HL-60 (cell line): ENCODE measurements around the gene AOPEP.

Source experiments
- DNase-seq, 2 experiments: peaks; one replicate each; pipeline ENCODE4 v3.0.0-alpha.2; 2010 to 2020; ENCODE audit warnings: low read depth in 1 of 2, low spot score in 1 of 2
- H3K27ac ChIP-seq: fragments of 250-450 bp; sonication (Bioruptor Pico); replicated peaks from 2 replicates; pipeline ENCODE4 v1.5.1; 2020; ENCODE audit warnings: mild to moderate bottlenecking, moderate library complexity
- H3K27me3 ChIP-seq: fragments of 250-450 bp; sonication (Bioruptor Pico); 2 replicates; pipeline ENCODE4 v1.5.1; 2021; ENCODE audit warnings: mild to moderate bottlenecking, moderate library complexity; ENCODE audit not compliant: insufficient read depth, poor library complexity, severe bottlenecking
- H3K4me3 ChIP-seq: replicated peaks from 2 replicates; pipeline ENCODE4 v1.5.1; 2011; ENCODE audit warnings: mild to moderate bottlenecking, control low read depth, low read length; ENCODE audit not compliant: insufficient read depth
- GABPA ChIP-seq: IDR thresholded peaks from 2 replicates; pipeline ENCODE4 v1.6.1; 2012; ENCODE audit warnings: low read depth
- POLR2AphosphoS5 ChIP-seq: IDR thresholded peaks from 2 replicates; pipeline ENCODE4 v1.6.1; 2012; ENCODE audit warnings: low read depth
- SPI1 ChIP-seq: IDR thresholded peaks from 2 replicates; pipeline ENCODE4 v1.6.1; 2012; ENCODE audit warnings: low read depth, mild to moderate bottlenecking, borderline replicate concordance
- TF ChIP-seq, protein P1 (sequence below): IDR thresholded peaks from 2 replicates; pipeline ENCODE4 v1.6.1; 2012; ENCODE audit warnings: low read depth; ENCODE audit not compliant: insufficient replicate concordance
- TF ChIP-seq, protein P2 (sequence below): IDR thresholded peaks from one replicate; pipeline ENCODE4 v1.5.1; 2011; ENCODE audit warnings: low read length, control low read depth, inconsistent platforms; ENCODE audit not compliant: insufficient read depth

Gene AOPEP

DNA sequence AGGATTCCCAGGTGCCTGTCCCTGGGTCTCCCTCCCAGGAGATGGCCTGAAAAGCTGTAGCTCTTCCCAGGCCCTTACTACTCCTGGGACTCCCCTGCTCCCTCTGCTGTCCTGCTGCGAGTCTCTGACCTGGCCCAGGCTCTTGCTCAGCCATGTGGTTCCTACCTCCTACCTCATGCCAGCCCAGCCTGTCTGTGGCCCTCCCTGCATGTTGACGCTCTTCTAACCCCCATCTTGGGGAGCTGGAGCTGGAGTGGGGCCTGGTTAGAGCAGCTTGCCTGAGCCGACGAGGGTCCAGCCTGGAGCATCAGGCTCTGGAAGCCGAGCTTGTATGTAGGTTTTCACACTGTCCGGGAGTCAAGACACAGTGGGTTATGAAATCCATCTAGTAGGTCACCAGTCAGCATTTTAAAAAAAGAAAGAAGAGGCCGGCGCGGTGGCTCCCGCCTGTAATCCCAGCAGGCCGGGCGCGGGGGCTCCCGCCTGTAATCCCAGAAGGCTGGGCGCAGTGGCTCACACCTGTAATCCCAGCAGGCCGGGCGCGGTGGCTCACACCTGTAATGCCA lies 346.6 kb downstream of the AOPEP start:
- TF ChIP-seq, protein P1, sequence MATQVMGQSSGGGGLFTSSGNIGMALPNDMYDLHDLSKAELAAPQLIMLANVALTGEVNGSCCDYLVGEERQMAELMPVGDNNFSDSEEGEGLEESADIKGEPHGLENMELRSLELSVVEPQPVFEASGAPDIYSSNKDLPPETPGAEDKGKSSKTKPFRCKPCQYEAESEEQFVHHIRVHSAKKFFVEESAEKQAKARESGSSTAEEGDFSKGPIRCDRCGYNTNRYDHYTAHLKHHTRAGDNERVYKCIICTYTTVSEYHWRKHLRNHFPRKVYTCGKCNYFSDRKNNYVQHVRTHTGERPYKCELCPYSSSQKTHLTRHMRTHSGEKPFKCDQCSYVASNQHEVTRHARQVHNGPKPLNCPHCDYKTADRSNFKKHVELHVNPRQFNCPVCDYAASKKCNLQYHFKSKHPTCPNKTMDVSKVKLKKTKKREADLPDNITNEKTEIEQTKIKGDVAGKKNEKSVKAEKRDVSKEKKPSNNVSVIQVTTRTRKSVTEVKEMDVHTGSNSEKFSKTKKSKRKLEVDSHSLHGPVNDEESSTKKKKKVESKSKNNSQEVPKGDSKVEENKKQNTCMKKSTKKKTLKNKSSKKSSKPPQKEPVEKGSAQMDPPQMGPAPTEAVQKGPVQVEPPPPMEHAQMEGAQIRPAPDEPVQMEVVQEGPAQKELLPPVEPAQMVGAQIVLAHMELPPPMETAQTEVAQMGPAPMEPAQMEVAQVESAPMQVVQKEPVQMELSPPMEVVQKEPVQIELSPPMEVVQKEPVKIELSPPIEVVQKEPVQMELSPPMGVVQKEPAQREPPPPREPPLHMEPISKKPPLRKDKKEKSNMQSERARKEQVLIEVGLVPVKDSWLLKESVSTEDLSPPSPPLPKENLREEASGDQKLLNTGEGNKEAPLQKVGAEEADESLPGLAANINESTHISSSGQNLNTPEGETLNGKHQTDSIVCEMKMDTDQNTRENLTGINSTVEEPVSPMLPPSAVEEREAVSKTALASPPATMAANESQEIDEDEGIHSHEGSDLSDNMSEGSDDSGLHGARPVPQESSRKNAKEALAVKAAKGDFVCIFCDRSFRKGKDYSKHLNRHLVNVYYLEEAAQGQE = no peak
- TF ChIP-seq GABPA (no peak), SPI1 (no peak), POLR2AphosphoS5 (no peak)
- TF ChIP-seq, protein P2, sequence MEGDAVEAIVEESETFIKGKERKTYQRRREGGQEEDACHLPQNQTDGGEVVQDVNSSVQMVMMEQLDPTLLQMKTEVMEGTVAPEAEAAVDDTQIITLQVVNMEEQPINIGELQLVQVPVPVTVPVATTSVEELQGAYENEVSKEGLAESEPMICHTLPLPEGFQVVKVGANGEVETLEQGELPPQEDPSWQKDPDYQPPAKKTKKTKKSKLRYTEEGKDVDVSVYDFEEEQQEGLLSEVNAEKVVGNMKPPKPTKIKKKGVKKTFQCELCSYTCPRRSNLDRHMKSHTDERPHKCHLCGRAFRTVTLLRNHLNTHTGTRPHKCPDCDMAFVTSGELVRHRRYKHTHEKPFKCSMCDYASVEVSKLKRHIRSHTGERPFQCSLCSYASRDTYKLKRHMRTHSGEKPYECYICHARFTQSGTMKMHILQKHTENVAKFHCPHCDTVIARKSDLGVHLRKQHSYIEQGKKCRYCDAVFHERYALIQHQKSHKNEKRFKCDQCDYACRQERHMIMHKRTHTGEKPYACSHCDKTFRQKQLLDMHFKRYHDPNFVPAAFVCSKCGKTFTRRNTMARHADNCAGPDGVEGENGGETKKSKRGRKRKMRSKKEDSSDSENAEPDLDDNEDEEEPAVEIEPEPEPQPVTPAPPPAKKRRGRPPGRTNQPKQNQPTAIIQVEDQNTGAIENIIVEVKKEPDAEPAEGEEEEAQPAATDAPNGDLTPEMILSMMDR = no peak
- Histone ChIP-seq H3K27ac (no peak overlapping the region), H3K4me3 (no peak overlapping the region), H3K27me3 (no peaks in the 10 kb centered on the region)
- no peak for DNase-seq

DNA sequence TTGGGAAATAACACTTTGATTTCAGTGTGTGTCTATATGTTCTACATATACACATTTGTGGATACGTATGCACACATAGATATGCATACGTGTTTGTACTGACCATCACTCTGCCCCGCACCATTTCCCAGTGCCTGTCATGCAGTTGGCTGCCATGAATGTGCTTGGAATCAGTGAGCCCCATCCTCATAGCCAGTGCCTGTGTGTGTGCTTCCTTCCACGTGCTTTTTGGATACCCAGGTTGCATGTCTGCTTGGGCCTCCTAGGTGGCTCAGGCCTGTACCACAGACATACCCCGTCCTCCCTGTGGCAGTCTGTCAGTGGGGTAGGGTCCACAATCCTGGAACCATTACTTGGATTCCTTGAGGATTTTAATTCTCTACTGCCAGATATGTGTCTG lies 347.4 kb downstream of the AOPEP start:
- TF ChIP-seq POLR2AphosphoS5 (no peak), SPI1 (no peak), GABPA (no peak)
- TF ChIP-seq, protein P2 = no peak
- TF ChIP-seq, protein P1 = no peak
- Histone ChIP-seq H3K27ac (no peak overlapping the region), H3K4me3 (no peak overlapping the region), H3K27me3 (no peaks in the 10 kb centered on the region)
- no peak for DNase-seq

DNA sequence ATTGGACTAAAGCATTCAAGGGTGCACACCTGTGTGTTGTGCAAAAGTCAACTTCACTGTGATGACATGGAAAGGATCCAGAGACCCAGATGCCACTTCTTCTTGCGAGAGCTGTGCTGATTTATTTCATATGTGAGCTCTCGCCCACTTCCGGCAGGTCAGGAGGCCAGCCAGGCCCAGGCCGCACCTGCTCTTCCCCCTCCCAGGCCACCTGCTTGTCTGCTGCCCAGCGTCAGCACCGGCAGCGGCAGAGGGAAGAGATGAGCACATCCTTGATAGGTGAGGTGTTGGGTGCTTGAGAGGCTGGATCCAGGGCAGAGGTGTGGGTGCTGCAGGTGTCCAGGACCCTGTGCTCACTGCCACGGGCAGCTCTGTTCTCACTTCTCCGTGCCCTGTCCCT lies 348.1 kb downstream of the AOPEP start:
- Histone ChIP-seq H3K27me3 (no peaks in the 10 kb centered on the region), H3K4me3 (no peak overlapping the region), H3K27ac (no peak overlapping the region)
- TF ChIP-seq, protein P1 = no peak
- TF ChIP-seq POLR2AphosphoS5 (no peak), GABPA (no peak)
- no peak for DNase-seq
